Measurements from ENCODE around the gene IFIT3.

DNA sequence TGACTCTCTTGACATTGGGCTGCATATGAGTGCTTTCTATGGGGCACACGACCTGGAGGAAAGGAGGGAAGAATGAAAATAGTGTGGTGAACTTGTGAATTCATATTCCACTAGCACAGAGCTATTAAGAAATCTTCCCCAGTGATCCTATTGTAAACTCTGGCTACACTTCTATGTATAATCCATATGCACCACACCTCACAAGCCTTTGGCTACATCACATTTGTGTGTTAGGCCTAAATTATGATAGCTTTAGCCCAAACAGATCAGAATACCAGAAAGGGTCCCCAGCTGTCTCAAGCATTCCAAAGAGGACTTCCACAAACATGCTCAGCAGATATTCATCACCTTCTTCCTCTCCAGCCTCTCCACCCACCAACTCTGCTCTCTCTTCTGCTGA, 40.3 kb downstream of the IFIT3 start:
- TF ChIP-seq CTCF (conservative IDR thresholded peaks at IDR 0.05) (no peak), EZH2 (IDR thresholded peaks at IDR 0.05; ENCODE audit: low read depth) (no peak)
